SK-N-SH (cell line): ENCODE data around the gene RAI14. TPM values are rescaled to one million over a fixed set of nuclear protein-coding genes. Genes with fewer than 3 reads are reported as not detected.

Experiments
- CTCF ChIA-PET: fragments of 300-600, 350-600 bp; formaldehyde crosslinking; extraction: SDS; loops from one replicate; lab custom pipeline; 2021; lab: Yijun Ruan, JAX
- POLR2A ChIA-PET: fragments of 350-600 bp; sonication (Branson Sonifier 250); formaldehyde crosslinking; extraction: SDS; loops from one replicate; lab custom pipeline; 2020; ENCODE audit warnings: antibody characterized with exemption, inconsistent platforms; lab: Yijun Ruan, JAX
- DNase-seq: peaks from one replicate; pipeline ENCODE4 v3.0.0; 2012
- H2AFZ ChIP-seq: fragments of 200-600 bp; sonication (generic); 2 replicates; pipeline ENCODE4 v1.8.1; 2016; ENCODE audit warnings: antibody characterized with exemption, mild to moderate bottlenecking, low read depth
- H3F3A ChIP-seq: fragments of 200-600 bp; sonication (generic); replicated peaks from 2 replicates; pipeline ENCODE3; 2016; ENCODE audit warnings: antibody characterized with exemption, mild to moderate bottlenecking; ENCODE audit not compliant: insufficient read depth
- H3K27ac ChIP-seq, 2 experiments: fragments of 200-500 bp in 1 of 2; fragments of 200-600 bp in 1 of 2; sonication (Bioruptor generic) in 1 of 2; sonication (generic), shearing (Covaris generic) in 1 of 2; 2 replicates each; pipeline versions ENCODE4 v1.5.1 to v1.6.1; 2014 to 2016; ENCODE audit warnings: low read depth in 2 of 2, inconsistent platforms in 1 of 2, low read length in 1 of 2, mild to moderate bottlenecking in 1 of 2, mixed read lengths in 1 of 2
- H3K27me3 ChIP-seq: fragments of 200-600 bp; sonication (generic), shearing (Covaris generic); 2 replicates; pipeline ENCODE4 v1.6.1; 2016; ENCODE audit warnings: mixed run types; ENCODE audit not compliant: insufficient read depth
- H3K36me3 ChIP-seq, 2 experiments: fragments of 200-500 bp in 1 of 2; fragments of 200-600 bp in 1 of 2; sonication (Bioruptor generic) in 1 of 2; sonication (generic) in 1 of 2; replicated peaks in 1 of 2; 2 replicates each; pipeline versions ENCODE3 to v1.5.1; 2014 to 2016; ENCODE audit warnings: low read length in 1 of 2, mild to moderate bottlenecking in 1 of 2; ENCODE audit not compliant: insufficient read depth in 2 of 2, control insufficient read depth in 1 of 2
- H3K4me1 ChIP-seq, 2 experiments: fragments of 200-500 bp in 1 of 2; fragments of 200-600 bp in 1 of 2; sonication (Bioruptor generic) in 1 of 2; sonication (generic), shearing (Covaris generic) in 1 of 2; 2 replicates each; pipeline versions ENCODE4 v1.5.1 to v1.6.1; 2014 to 2016; ENCODE audit warnings: low read depth in 1 of 2, low read length in 1 of 2, mixed run types in 1 of 2; ENCODE audit not compliant: insufficient read depth in 2 of 2, control insufficient read depth in 1 of 2
- H3K4me2 ChIP-seq: fragments of 200-600 bp; sonication (generic), shearing (Covaris generic); 2 replicates; pipeline ENCODE4 v1.6.1; 2017; ENCODE audit warnings: mixed run types
- H3K4me3 ChIP-seq, 2 experiments: fragments of 200-500 bp in 1 of 2; fragments of 200-600 bp in 1 of 2; sonication (Bioruptor generic) in 1 of 2; sonication (generic), shearing (Covaris generic) in 1 of 2; 2 replicates each; pipeline versions ENCODE4 v1.5.1 to v1.8.1; 2014 to 2016; ENCODE audit warnings: low read depth in 2 of 2, inconsistent platforms in 1 of 2, low read length in 1 of 2, mild to moderate bottlenecking in 1 of 2, mixed read lengths in 1 of 2, moderate library complexity in 1 of 2
- H3K79me2 ChIP-seq: fragments of 200-600 bp; sonication (generic); 2 replicates; pipeline ENCODE4 v1.8.1; 2017; ENCODE audit warnings: mild to moderate bottlenecking; ENCODE audit not compliant: insufficient read depth
- H3K9ac ChIP-seq: fragments of 200-600 bp; sonication (generic); 2 replicates; pipeline ENCODE4 v1.6.1; 2017; ENCODE audit warnings: mixed run types
- H3K9me2 ChIP-seq: fragments of 200-600 bp; sonication (generic); 2 replicates; pipeline ENCODE4 v1.6.1; 2017; ENCODE audit warnings: mixed run types
- H3K9me3 ChIP-seq: fragments of 200-600 bp; sonication (generic); 2 replicates; pipeline ENCODE4 v1.6.1; 2017; ENCODE audit warnings: mixed run types, mild to moderate bottlenecking, moderate library complexity
- H4K20me1 ChIP-seq: fragments of 200-600 bp; sonication (generic); 2 replicates; pipeline ENCODE4 v1.6.1; 2017; ENCODE audit warnings: mild to moderate bottlenecking, mixed run types; ENCODE audit not compliant: insufficient read depth
- CHD2 ChIP-seq: fragments of 150-350 bp; IDR thresholded peaks from 2 replicates; pipeline ENCODE4 v1.6.1; 2018; ENCODE audit warnings: low read length; ENCODE audit not compliant: partially characterized antibody
- FOXJ3 ChIP-seq: sonication (generic); formaldehyde crosslinking; IDR thresholded peaks from 2 replicates; pipeline ENCODE4 v1.5.1; 2020; ENCODE audit warnings: mild to moderate bottlenecking, missing genetic modification reagents
- FOXM1 ChIP-seq: IDR thresholded peaks from 2 replicates; pipeline ENCODE4 v1.4.0; 2012; ENCODE audit warnings: low read depth, mild to moderate bottlenecking
- GATA2 ChIP-seq: sonication (generic); formaldehyde crosslinking; IDR thresholded peaks from 2 replicates; pipeline ENCODE4 v1.5.0; 2020; ENCODE audit warnings: mild to moderate bottlenecking, missing genetic modification reagents
- MEF2A ChIP-seq: IDR thresholded peaks from 2 replicates; pipeline ENCODE4 v1.4.0; 2012; ENCODE audit warnings: low read depth, borderline replicate concordance
- RAD21 ChIP-seq: IDR thresholded peaks from 2 replicates; pipeline ENCODE4 v1.6.1; 2012; ENCODE audit warnings: mild to moderate bottlenecking, low read length
- REST ChIP-seq: IDR thresholded peaks from 2 replicates; pipeline ENCODE4 v1.6.1; 2012; ENCODE audit warnings: mild to moderate bottlenecking, low read depth, low read length, moderate library complexity
- SMC3 ChIP-seq: IDR thresholded peaks from 2 replicates; pipeline ENCODE4 v1.6.1; 2012; ENCODE audit warnings: low read depth, low read length, improper control_type of control experiment
- TEAD4 ChIP-seq: IDR thresholded peaks from 2 replicates; pipeline ENCODE4 v1.4.0; 2012; ENCODE audit warnings: mild to moderate bottlenecking, borderline replicate concordance; ENCODE audit not compliant: insufficient read depth
- USF2 ChIP-seq: fragments of 150-350 bp; IDR thresholded peaks from 2 replicates; pipeline ENCODE4 v1.6.1; 2017; ENCODE audit warnings: antibody characterized with exemption, low read length, low read depth, borderline replicate concordance
- WGBS: methylation state at CpG from one replicate; pipeline ENCODE4 v1.1.6; 2017; ENCODE audit warnings: low lambda C conversion rate; 5-methylcytosine and 5-hydroxymethylcytosine counted together
- polyA plus RNA-seq, 3 experiments: library from polyadenylated mRNA; depleted of rRNA; stranded (reverse); fragments of >200 nt; gene quantifications; 2 replicates each; pipeline ENCODE4 v1.2.3, GENCODE V29; 2012
- TF ChIP-seq, protein P1 (sequence below): fragments of 200-600 bp; sonication (generic); IDR thresholded peaks from 2 replicates; pipeline ENCODE4 v1.6.1; 2017; ENCODE audit warnings: antibody characterized with exemption, mild to moderate bottlenecking, moderate library complexity
- TF ChIP-seq, protein P2 (sequence below): IDR thresholded peaks from 2 replicates; pipeline ENCODE4 v1.4.0; 2012; ENCODE audit warnings: low read depth, borderline replicate concordance

The RAI14 gene
- polyA plus RNA-seq, 1 of the 3 experiments (the other 2 are of a cell fraction), result 53.2 TPM

DNA sequence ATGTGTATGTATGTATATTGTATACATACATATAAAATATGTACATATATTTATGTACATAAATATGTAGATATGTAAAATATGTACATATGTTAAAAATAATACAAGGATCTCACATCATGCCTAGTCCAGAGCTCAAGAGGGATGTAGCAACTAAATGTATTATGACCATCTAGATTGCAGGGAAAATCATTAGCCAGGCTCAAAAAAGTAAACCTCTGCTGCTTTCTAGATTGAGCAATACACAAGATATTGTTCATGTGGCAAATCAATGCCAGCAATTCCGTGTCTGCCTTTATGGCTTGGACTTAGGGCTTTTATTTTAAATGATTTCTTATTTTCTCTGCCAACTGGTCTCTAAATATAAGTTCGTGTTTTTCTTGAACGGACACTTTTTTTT, 65.2 kb downstream of the RAI14 start:
- H3K9me2 ChIP-seq, result no peaks in the 10 kb centered on the region
- WGBS, result 80% methylated on average over 3 of the region's 3 CpGs
- peaks cover 0 to 29% of the 10 kb centered on the region in 2 experiments; a peak in 1 of 4 replicates for H3K4me1 ChIP-seq
- no peak overlapping the region for H3K9ac ChIP-seq
- no peak overlapping the region for H2AFZ ChIP-seq
- H3K4me2 ChIP-seq, result no peak overlapping the region
- H3K4me3 ChIP-seq, result no peak overlapping the region
- no peak overlapping the region; a peak in 1 of 4 replicates for H3K27ac ChIP-seq
- ChIA-PET CTCF (no interaction called here), POLR2A (no interaction called here)
- peaks cover 0 to 28% of the 10 kb centered on the region in 2 experiments for H3K36me3 ChIP-seq
- TF ChIP-seq MEF2A (no peak), GATA2 (CRISPR knock-in tag) (no peak), CHD2 (no peak), SMC3 (no peak), FOXM1 (no peak), RAD21 (no peak), REST (no peak), USF2 (no peak), FOXJ3 (no peak), TEAD4 (no peak)
- TF ChIP-seq, protein P1, sequence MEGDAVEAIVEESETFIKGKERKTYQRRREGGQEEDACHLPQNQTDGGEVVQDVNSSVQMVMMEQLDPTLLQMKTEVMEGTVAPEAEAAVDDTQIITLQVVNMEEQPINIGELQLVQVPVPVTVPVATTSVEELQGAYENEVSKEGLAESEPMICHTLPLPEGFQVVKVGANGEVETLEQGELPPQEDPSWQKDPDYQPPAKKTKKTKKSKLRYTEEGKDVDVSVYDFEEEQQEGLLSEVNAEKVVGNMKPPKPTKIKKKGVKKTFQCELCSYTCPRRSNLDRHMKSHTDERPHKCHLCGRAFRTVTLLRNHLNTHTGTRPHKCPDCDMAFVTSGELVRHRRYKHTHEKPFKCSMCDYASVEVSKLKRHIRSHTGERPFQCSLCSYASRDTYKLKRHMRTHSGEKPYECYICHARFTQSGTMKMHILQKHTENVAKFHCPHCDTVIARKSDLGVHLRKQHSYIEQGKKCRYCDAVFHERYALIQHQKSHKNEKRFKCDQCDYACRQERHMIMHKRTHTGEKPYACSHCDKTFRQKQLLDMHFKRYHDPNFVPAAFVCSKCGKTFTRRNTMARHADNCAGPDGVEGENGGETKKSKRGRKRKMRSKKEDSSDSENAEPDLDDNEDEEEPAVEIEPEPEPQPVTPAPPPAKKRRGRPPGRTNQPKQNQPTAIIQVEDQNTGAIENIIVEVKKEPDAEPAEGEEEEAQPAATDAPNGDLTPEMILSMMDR, result no peak
- TF ChIP-seq, protein P2, sequence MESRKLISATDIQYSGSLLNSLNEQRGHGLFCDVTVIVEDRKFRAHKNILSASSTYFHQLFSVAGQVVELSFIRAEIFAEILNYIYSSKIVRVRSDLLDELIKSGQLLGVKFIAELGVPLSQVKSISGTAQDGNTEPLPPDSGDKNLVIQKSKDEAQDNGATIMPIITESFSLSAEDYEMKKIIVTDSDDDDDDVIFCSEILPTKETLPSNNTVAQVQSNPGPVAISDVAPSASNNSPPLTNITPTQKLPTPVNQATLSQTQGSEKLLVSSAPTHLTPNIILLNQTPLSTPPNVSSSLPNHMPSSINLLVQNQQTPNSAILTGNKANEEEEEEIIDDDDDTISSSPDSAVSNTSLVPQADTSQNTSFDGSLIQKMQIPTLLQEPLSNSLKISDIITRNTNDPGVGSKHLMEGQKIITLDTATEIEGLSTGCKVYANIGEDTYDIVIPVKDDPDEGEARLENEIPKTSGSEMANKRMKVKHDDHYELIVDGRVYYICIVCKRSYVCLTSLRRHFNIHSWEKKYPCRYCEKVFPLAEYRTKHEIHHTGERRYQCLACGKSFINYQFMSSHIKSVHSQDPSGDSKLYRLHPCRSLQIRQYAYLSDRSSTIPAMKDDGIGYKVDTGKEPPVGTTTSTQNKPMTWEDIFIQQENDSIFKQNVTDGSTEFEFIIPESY, result no peak
- H3K9me3 ChIP-seq, result no peaks in the 10 kb centered on the region
- no peaks in the 10 kb centered on the region for H3K27me3 ChIP-seq
- no peaks in the 10 kb centered on the region for H4K20me1 ChIP-seq
- H3K79me2 ChIP-seq, result peaks cover 87% of the 10 kb centered on the region
- H3F3A ChIP-seq, result peaks cover 20% of the 10 kb centered on the region
- DNase-seq, result no peak
